ENCODE results near the gene MTREX.

GRCh38 chr5:55338810-55339243, 31.0 kb downstream of the MTREX start:
- TF ChIP-seq CTCF (IDR thresholded peaks at IDR 0.05) (no peak), EZH2 (IDR thresholded peaks at IDR 0.05; ENCODE audit: borderline replicate concordance, insufficient read depth, low read depth, low read length, poor library complexity, severe bottlenecking) (no peak)

All from B cell (primary cell).